ENCODE measurements around the gene THSD4. TPM values are rescaled to one million over a fixed set of nuclear protein-coding genes. Genes with fewer than 3 reads are reported as not detected.

The THSD4 gene
- total RNA-seq, 1 donor from 2014 or later: 151 TPM

DNA sequence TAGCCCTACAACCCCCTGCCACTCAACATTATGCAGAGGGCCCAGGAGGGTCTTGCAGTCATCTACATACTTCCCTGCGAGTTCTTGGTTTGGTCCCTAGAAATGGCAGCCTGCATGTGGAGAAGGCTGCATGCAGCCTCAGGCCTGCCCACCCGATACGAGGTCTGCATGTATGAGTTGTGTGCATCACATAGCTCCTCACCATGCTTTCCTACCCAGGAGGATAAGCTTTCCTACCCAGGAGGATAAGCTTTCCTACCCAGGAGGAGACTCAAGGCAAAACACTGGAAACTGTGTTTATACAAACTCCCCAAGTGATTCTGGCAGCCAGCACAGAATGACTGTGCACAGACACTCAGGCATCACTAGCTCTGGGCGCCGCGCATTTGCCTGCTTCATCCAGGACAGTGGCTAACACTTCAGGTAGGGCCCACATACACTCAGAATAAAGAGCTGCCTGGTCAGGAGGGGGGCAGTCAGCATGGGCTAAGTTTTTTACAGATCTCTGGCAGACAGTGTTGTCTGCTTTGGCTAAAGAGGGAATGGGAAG lies 187.7 kb downstream of the THSD4 start:
- Histone ChIP-seq H3K4me3 (no peak overlapping the region), H3K4me1 (peaks cover 8 to 26% of the 10 kb centered on the region in 2 donors), H3K27me3 (no peaks in the 10 kb centered on the region), H3K27ac (peak overlapping the region; percentile 74 to 83), H3K36me3 (no peaks in the 10 kb centered on the region), H3K9me3 (no peaks in the 10 kb centered on the region)
- TF ChIP-seq, protein P1, sequence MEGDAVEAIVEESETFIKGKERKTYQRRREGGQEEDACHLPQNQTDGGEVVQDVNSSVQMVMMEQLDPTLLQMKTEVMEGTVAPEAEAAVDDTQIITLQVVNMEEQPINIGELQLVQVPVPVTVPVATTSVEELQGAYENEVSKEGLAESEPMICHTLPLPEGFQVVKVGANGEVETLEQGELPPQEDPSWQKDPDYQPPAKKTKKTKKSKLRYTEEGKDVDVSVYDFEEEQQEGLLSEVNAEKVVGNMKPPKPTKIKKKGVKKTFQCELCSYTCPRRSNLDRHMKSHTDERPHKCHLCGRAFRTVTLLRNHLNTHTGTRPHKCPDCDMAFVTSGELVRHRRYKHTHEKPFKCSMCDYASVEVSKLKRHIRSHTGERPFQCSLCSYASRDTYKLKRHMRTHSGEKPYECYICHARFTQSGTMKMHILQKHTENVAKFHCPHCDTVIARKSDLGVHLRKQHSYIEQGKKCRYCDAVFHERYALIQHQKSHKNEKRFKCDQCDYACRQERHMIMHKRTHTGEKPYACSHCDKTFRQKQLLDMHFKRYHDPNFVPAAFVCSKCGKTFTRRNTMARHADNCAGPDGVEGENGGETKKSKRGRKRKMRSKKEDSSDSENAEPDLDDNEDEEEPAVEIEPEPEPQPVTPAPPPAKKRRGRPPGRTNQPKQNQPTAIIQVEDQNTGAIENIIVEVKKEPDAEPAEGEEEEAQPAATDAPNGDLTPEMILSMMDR (IDR thresholded peaks at IDR 0.05): no peak
- intact Hi-C loops (cut with DNase I): no loop called here
- no peak for DNase-seq (ENCODE audit: low spot score in 2 of 2)

DNA sequence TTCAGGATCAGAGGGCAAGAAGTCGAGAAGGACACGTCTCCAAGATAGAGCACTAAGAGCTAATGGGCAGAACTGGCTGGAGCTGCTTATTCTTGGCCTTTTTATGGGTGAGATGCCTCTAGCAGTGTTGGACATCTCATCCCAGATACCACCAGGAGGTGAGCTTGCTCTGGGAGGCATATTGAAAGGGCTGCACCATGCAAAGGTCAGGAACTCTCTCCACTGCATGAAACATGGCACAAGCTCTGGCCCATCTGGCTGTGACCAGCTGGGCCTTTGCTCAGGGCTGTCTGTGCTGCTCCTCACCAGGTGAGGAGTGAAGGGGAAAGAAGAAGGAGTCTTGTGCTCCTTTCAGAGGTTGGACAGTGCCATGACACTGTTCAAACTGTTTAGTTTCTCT lies 188.7 kb downstream of the THSD4 start:
- TF ChIP-seq, protein P1 (IDR thresholded peaks at IDR 0.05): no peak
- intact Hi-C loops (cut with DNase I): no loop called here
- no peaks in the 10 kb centered on the region for H3K9me3 ChIP-seq
- DNase-seq (ENCODE audit: low spot score in 2 of 2): no peak
- H3K36me3 ChIP-seq: no peaks in the 10 kb centered on the region
- no peaks in the 10 kb centered on the region for H3K27me3 ChIP-seq
- H3K4me1 ChIP-seq: peaks cover 8 to 26% of the 10 kb centered on the region in 2 donors
- H3K27ac ChIP-seq: peak overlapping the region; percentile 74 to 83
- H3K4me3 ChIP-seq: no peak overlapping the region

DNA sequence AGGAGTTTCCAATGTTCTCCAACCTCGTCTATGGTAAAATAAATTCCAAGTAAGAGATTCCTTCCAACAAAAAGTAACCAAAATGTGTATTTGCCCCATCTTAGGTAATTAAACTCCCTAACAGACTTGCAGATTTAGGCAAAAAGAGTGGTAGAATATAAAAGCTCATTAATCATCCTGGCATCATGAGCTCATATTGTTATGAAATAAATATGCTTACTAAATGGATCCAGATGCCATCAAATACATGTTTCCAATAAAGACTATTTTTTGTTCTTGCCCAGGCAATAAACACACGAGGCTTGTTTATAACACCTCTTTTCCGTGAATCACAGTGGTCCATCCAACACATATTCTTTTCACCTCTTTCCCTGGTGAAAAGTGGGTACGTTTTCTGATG lies 189.4 kb downstream of the THSD4 start:
- Histone ChIP-seq H3K9me3 (no peaks in the 10 kb centered on the region), H3K27me3 (no peaks in the 10 kb centered on the region), H3K27ac (peak overlapping the region; percentile 74 to 83), H3K4me1 (peaks cover 8 to 26% of the 10 kb centered on the region in 2 donors), H3K36me3 (no peaks in the 10 kb centered on the region), H3K4me3 (no peak overlapping the region)
- DNase-seq (ENCODE audit: low spot score in 2 of 2): no peak
- intact Hi-C loops (cut with DNase I): no loop called here
- TF ChIP-seq, protein P1 (IDR thresholded peaks at IDR 0.05): no peak

DNA sequence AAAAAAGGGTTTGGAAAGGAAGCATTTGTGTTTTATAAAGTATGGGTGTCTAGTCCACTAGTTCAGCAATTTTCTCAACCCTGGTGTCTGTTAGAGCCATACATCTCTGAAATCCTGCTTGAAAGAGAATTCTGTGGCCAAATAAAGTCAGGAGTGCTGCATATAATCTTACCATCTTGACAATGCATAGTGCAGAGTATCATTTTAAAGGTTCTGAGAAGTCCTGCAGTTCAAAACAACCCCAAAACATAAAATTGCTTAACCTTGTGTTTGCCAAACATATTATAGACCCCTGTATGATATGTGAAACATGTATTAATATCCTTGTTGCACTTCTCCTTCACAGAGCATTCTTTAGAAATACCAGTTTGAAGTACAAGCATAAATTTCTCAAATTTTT lies 191.3 kb downstream of the THSD4 start:
- H3K27ac ChIP-seq: no peak overlapping the region
- no peaks in the 10 kb centered on the region for H3K27me3 ChIP-seq
- intact Hi-C loops (cut with DNase I): no loop called here
- DNase-seq (ENCODE audit: low spot score in 2 of 2): no peak
- H3K4me1 ChIP-seq: peaks cover 8 to 24% of the 10 kb centered on the region in 2 donors
- no peaks in the 10 kb centered on the region for H3K36me3 ChIP-seq
- no peaks in the 10 kb centered on the region for H3K9me3 ChIP-seq
- TF ChIP-seq, protein P1 (IDR thresholded peaks at IDR 0.05): no peak
- H3K4me3 ChIP-seq: no peak overlapping the region

DNA sequence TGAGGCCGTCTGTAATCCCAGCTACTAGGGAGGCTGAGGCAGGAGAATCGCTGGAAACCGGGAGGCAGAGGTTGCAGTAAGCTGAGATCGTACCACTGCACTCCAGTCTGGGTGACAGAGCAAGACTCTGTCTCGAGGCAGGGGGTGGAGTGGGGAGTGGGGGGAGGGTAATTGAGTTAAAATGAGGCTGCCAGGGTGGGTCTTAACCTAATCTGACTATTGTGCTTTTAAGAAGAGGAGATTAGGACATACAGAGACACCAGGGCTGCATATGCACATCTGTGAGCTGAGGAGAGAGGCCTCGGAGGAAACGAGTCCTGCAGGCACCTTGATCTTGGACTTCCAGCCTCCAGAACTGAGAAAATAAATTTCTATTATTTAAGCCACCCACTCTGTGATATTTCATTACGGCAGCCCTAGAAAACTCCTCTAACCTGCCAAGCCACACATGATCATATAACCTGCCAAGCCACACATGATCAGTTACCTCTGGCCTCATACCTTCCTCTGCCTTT lies 197.0 kb downstream of the THSD4 start:
- DNase-seq (ENCODE audit: low spot score in 2 of 2): no peak
- no peaks in the 10 kb centered on the region for H3K27me3 ChIP-seq
- no peaks in the 10 kb centered on the region for H3K36me3 ChIP-seq
- intact Hi-C loops (cut with DNase I): no loop called here
- TF ChIP-seq, protein P1 (IDR thresholded peaks at IDR 0.05): no peak
- H3K27ac ChIP-seq: no peak overlapping the region
- no peaks in the 10 kb centered on the region for H3K9me3 ChIP-seq
- H3K4me1 ChIP-seq: peaks cover 0 to 10% of the 10 kb centered on the region in 2 donors
- H3K4me3 ChIP-seq: no peak overlapping the region

Data from ascending aorta (tissue), 2 donors.